NCI-H1092 (cell line): ENCODE measurements around the gene MYCBPAP.

Source experiments
- DNase-seq: peaks from one replicate; lab custom pipeline; 2025; lab: John Stamatoyannopoulos, UW

Gene MYCBPAP

DNA sequence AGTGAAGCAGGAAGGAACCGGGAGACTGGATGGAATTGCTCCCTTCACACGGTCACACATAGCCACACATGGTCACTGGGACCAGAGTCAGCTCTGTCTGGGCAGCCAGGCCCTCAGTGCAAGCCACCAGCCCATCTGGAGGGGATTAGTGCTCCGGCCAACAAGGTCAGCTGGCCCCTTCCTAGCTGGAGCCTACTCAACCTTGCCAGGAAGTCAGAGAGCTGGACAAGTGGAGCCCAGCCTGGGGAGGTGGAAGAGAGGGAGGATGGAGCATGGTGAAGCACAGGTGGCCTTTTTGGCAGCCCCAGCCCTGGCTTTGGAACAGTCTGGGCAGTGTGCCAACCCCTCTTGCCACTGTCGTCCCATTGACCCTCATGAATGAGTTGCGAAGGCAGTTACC, 48.6 kb downstream of the MYCBPAP start:
- DNase-seq, result peak; percentile 83

DNA sequence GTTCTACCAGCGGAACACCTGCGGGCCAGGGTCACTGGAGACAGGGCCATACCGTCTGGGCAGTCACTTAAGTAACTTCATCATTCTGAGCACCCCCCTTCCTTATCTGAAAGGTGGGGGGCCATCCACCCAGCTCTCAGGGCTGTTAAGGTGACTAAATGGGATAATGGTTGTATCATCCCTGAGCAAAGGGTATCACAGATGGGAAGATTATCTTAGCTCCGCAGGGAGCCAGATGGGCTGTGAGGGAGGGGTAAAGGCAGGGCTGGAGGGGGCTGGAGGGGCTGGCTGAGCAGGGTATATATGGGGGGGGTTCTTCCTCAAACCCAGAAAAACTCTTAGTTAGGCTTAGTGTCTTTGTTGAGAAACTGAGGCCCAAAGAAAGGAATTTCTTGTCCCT, 49.4 kb downstream of the MYCBPAP start:
- DNase-seq, result no peak

DNA sequence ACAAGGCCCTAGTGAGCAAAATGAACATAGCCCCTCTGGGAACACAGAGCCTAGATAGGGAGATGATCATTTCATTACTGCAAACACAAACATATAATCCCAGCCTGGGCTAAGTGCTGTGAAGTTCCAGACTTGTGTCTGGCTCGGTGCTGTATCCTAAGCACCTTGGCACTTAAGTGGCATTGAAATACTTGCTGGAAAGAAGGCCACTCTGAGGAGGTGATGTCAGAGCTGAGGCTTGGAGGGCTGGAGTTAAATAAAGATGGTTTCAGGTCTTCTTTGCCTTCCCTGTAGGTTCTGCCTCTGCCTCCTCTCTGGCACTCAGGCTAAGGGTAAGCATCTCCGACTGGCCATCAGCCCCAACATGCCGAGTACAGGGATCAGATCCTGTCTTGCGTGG, 49.9 kb downstream of the MYCBPAP start:
- DNase-seq, result no peak

DNA sequence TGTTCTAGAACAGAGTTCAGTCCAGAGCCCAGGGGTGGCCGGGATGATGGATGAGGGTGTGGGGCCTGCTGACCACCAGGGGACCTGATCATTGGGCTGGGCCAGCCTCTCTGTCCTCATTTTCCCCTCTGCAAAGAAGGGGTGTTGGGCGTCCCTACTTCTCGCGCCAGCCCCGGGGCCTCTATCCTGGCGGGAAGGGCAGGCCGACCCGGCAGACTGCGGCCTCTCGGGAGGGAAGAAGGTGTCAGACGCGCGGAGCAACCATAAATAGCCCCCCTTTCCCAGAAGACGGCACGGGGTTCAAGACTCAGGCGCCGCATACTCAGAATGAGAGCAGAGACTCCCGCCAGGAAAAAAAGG, 50.3 kb downstream of the MYCBPAP start:
- DNase-seq, result no peak

DNA sequence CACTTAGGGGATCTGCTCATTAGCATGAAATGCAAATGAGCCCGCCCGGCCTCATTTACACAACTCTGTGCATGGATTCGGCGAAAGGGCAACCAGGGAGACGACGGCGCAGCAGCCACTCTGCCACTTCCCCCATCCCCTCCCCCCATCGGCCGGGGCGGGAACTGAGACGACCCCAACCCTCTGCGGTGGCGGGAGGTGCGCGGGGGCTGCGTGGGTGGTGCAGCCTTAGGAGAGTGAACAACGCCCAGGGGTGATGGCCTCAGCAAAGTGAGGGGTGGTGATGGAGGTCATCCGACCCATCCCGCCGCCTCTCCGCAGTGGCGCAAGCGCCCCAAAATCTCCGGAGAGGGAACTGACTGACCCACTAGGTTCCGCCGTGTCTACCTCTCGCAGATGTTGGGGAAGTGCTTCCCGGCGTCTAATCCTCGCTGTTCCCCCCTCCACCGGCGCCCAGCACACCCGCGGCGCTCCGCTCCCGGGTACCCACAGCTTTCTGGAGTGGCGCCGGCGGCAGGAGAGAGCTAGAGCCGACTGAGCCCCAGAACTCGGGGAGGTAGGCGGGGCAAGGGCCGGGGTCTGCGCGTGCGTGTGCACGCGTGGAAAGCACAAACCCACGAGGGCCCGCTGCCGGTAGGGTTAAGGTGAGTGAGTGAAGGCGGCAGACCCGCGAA, 50.8 kb downstream of the MYCBPAP start:
- DNase-seq, result no peak

DNA sequence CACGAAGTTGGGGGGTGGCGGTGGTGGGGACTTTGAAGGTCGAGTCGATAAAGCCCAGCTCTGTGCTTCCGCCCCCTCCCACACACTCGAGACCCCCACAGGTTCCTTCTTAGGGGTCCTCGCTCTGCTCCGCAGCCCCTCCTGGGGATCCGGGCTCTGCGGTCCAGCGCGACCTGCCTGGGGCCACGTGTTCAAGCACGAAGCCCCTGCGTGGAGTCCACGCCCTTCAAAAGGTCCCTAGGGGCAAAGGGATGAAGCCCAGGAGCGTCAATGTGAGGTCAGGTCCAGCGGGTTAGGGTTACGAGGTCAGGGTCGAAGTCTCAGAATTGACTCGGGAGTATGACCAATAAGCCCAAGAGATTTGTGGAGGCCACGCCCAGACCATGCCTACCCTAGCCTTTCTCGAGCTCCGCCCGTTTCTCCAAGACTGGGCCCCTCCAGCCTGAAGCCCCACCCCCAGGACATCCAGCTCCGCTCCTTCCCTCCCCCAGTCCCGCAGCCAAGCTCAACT, 51.5 kb downstream of the MYCBPAP start:
- no peak for DNase-seq

DNA sequence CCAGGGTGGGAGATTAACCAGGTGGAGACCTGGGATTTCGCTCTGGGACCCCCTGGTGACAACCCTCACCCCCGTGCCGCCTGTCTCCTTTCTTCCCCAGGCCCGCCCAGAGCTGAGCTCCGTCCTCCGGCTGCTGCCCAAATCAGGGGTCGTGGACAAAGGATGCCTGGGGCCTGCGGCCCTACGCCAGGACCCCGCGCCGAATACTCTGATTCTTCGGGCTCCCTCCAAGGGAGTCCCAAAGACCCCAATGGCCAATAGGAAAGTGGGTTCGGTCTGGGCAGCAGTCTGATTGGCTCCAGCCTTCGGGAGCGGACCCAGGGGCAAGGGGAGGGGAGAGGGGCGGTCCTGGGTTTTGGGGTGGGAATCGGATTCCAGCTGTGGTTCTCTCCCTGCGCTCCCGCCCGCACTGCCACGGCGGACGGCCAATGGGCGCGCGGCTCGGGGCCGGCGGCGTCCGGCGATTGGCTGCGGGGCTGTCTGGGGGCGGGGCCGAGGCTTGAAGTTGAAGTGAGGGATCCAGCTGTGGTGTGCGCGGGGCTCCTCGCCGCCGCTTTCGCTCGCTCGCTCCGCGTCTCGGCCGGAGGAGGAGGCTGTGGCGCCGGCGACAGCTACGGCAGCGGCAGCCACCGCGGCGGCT, 52.1 kb downstream of the MYCBPAP start, which contains the start of gene CACNA1G:
TSS of gene CACNA1G (plus strand) at position 531 of the 640 bp plus-strand sequence. CDS start 745 bp downstream, outside the sequence.
- DNase-seq, result peak; percentile 79

DNA sequence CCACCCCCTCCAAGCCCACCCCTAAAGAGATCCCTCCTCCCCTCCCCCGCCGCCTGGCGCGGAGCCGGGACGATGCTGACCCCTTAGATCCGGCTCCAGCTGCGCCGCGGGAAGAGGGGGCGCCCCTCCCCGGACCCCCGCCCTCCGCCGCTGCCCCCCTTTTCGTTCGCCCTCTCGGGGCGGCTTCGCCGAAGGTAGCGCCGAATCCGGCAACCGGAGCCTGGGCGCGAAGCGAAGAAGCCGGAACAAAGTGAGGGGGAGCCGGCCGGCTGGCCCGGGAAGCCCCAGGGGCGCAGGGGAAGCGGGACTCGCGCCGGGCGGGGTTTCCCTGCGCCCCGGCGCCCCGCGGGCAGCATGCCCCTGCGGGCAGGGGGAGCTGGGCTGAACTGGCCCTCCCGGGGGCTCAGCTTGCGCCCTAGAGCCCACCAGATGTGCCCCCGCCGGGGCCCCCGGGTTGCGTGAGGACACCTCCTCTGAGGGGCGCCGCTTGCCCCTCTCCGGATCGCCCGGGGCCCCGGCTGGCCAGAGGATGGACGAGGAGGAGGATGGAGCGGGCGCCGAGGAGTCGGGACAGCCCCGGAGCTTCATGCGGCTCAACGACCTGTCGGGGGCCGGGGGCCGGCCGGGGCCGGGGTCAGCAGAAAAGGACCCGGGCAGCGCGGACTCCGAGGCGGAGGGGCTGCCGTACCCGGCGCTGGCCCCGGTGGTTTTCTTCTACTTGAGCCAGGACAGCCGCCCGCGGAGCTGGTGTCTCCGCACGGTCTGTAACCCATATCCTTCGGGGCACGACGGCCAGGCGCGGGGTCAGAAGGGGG, 52.9 kb downstream of the MYCBPAP start:
- DNase-seq, result no peak

DNA sequence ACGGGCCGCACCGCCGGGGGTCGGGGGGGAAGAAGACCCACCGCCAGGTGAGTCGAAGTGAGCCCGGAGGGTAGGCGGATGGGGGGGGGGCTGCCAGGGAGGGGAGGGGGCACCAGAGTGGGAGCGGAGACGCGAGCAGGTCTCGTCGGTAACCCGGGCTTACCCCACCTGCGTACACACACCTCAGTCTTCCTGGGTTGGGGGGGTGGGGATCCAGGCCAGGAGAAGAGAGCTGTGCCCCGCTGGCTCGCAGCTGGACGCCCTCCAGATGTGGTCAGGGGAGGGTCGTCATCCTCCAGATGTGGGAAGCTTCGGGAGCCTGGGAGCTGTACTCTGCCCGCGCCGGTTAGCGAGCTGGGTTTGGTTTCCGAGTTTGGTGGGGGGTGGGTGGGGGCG, 53.5 kb downstream of the MYCBPAP start:
- no peak for DNase-seq

DNA sequence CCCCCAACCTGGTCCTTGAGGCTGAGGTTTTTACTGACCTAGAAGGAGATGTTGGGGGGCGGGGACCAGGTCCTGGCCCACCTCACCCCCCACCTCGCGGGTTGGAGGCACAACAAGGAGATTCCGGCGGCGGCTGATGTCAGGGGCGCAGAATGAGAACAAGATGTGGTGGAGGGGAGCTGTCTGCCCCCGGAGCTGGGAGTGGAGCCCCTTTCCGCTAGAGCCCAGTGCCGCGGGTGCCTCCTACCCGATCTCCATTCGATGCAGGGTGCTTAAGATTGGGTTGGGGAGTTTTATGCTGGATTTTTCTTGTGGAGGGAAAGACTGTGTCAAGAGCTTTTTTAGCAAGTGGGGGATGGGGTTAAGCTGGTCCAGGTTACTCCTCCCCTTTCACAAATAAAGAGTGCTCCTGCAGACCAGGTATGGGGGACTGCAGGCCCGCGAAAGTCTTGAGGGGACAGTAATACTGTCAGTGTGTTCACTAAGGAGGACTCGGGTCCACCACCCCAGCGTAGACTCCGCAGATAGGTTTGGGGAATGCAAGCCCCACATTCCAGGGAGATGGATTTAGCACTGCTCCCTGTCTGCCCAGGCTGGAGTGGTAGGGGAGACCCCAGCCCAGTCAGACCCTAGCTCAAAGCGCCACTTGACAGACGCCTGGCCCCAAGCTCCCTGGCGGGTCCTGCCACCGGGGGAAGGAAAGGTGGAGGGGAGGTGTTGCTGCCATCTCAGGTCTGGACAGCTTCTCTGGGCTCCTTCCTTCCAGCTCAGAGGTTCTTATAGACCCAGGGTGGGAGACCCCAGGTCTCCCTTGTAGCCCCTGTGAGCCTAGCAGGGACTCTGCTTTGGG, 54.2 kb downstream of the MYCBPAP start:
- DNase-seq, result no peak

DNA sequence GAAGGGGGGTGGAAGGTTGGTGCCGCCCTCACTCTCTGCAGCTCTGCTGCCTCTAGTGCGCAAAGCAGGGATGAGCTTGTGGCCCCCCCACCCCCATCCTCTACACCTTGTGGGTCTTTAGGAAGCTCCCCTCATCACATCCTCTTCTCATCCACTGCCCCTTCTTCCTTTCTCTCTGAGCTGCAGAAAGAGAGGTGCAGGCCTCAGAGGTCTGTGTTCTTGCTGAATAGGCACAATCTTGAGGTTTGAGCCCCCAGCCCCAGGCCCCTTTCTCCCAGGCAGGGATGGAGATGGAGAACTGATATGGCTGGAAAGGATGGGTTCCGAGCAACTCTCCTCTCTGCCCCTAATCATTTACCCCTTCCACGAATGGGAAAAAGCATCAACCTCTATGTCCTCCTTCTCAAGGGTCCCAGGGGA, 54.9 kb downstream of the MYCBPAP start:
- DNase-seq, result no peak

DNA sequence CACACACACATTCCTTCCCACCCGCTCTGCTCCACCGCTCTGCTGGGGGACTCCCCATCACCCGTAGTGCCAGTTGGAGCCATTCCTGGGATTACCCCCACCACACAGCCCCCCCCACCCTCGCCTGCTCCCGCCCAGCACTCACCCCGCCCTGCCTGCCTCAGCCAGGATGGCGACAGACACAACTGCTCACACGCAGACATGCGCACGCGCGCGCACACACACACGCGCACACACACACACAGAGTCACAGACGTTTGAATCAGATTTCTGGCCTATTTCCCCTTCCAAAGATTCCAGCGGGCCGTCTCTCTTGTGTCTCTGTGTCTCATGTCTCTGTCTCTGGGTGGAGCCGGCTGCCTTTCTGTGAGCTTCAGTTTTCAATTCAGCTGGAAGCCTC, 56.7 kb downstream of the MYCBPAP start:
- no peak for DNase-seq

DNA sequence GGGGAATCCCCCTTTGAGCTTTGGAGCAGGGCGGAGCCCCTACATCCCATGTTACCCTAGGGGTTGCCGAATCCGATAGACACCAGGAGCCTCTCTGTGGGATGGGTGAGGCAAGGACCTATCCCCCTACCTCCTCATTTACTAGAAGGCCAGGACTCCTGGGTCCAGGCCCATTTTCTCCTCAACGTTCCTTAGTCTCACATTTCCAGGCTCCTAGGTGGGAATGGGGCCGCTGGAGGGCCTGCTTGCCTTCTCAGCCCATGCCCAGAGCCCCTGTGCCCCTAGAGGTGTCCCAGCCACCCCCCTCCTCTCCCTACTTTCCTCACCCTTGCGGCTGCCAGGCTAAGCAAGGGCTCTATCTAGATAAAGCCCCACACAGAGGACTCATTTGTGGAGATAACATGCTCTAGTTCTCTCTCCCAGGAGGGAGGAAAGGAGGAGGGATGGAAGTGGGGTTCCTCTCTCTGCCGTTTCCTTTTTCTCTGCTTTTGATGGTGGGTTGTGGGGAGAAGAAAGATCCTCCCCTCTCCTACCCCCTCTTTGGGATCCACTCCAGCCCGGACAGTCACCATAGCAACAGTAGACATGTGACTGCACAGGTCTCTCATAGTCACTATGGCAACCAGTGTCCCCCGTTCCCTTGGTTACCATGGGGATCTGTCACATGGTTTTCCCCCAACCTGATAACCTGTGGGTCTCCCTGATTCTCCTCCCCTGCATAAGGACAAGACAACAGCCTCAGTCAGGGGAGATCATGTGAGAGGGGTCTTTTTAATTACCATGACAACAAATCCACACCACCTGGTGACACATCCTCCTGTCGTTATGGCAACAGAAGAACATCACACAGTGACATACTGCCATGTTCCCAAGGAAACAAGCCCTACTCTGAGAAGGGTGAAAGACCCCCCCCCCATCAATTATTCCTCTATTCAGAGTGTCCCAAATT, 57.4 kb downstream of the MYCBPAP start:
- peak; percentile 45 for DNase-seq

DNA sequence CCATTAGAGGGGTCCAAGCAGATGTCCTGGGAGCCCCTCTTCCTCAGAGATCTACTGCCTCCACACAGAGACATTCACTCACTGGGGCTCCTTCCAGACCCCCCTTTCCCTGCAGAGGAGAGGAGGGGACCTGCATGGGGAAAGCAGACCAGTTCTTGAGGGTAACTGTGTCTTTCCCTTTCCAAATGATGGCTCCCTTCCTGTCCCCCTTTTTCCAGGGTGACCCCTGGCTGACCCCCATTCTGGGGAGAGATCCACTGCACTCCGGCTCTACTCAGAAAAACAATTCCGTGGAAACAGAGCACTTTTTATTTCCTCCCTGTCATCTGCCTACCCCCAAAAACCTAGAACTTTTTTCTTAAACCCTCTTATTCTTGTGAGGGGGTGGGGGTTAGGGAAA, 58.6 kb downstream of the MYCBPAP start:
- DNase-seq, result no peak

DNA sequence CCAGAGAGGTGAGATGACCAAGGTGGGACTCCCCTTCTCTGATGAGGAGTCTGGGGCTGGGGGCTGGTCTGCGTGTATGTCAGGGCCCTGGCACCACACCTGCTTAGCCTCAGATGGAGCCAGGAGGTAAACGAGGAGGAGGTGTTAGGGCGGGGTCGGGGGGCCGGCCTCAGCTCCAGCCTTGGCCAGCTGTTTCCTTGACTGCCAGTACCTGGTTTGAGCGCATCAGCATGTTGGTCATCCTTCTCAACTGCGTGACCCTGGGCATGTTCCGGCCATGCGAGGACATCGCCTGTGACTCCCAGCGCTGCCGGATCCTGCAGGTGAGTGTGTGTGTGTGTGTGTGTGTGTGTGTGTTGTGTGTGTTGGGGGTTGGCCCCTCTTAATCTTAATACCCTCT, 60.4 kb downstream of the MYCBPAP start:
- DNase-seq, result no peak

DNA sequence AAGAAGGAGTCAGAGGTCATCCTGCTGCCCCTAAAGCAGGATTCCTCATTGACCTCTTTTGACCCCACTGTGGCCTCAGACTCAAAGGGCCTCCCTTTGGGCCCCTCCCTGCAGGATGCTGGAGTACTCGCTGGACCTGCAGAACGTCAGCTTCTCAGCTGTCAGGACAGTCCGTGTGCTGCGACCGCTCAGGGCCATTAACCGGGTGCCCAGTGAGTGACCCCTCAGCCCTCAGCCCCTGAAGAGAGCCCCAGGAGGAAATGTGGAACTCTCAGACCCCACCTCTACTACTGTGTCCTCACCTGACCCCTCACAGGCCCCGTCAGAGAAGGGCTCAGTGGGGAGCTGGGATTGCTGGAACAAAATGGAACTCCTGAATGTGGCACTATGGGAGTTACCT, 61.4 kb downstream of the MYCBPAP start:
- DNase-seq, result no peak

DNA sequence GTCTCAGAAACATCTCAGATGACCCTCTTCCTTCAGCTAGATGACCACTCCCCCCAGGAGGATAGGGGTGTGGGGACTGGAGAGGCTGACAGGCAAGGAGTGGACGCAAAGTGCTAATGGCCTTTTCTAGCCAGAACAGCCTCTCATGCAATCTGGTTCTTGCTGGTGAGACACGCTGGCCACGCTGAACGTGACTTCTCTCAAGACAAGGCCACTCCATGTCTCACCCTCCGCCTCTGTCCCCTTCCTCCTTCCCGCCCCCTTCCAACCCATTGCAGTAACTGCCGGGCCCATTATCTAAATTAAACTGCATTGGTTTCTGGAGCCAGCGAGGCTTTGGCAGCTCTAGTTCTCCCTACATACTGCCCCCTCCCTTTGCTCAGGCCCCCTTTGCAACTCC, 61.8 kb downstream of the MYCBPAP start:
- DNase-seq, result no peak

DNA sequence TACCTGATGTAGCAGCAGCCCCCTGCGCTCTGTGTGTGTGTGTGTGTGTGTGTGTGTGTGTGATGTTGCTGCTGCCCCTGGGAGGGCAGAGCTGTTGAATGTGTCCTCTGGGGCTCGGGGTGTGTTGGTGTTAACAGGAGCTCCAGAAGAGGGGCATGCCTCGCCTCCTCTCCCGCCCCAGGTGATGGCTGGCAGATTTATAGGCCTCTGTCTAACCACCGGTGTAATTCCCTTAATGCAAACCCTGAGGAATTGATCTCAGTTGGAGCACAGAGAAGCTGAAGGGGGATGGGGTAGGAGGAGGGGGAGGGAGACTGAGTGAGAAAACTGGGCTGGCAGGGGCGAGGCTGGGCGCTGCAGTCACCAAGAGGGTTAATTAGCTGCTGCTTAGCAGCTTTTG, 62.3 kb downstream of the MYCBPAP start:
- no peak for DNase-seq

DNA sequence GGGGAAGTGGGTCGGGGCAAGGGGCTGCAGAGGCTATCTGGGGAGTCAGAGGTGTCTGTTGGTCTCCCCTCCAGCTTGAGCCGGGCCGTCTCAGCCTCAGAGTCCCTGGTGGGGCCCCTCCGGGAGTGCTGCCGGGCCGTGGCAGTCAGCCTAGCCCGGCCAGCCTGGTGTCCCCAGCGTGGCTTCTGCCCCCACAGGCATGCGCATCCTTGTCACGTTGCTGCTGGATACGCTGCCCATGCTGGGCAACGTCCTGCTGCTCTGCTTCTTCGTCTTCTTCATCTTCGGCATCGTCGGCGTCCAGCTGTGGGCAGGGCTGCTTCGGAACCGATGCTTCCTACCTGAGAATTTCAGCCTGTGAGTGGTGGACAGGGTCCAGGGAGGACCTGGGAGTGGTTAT, 63.4 kb downstream of the MYCBPAP start:
- no peak for DNase-seq

DNA sequence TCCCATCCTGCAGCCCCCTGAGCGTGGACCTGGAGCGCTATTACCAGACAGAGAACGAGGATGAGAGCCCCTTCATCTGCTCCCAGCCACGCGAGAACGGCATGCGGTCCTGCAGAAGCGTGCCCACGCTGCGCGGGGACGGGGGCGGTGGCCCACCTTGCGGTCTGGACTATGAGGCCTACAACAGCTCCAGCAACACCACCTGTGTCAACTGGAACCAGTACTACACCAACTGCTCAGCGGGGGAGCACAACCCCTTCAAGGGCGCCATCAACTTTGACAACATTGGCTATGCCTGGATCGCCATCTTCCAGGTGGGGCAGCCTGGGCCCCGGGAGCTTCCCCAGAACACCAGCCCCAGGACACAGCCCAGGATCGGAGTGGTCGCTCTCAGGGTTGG, 64.3 kb downstream of the MYCBPAP start:
- no peak for DNase-seq
